Panc1 (cell line): ENCODE results near the gene ADTRP. TPM values are rescaled to one million over a fixed set of nuclear protein-coding genes. Genes with fewer than 3 reads are reported as not detected.

Experiments used
- ATAC-seq: fragments of 200-7000 bp; cut with Tn5 transposase; 2 replicates; pipeline ENCODE4 v1.9.1; 2020; ENCODE audit warnings: mild to moderate bottlenecking, moderate library complexity
- BruUV-seq: library from RNA; stranded (reverse); fragments of 400-500 nt; replicated peaks from 2 replicates; lab custom pipeline; 2021; lab: Mats Ljungman, UMichigan
- CTCF ChIA-PET: fragments of 300-600 bp; sonication (Branson Sonifier 250); formaldehyde crosslinking; loops from one replicate; lab custom pipeline; 2022; ENCODE audit warnings: antibody characterized with exemption; lab: Charles Lee
- POLR2A ChIA-PET: fragments of 300-600 bp; sonication (Branson Sonifier 250); formaldehyde crosslinking; loops from one replicate; lab custom pipeline; 2022; ENCODE audit warnings: antibody characterized with exemption; lab: Charles Lee
- DNase-seq: peaks from one replicate; pipeline ENCODE4 v3.0.0-alpha.2; 2010; ENCODE audit warnings: low read depth, low spot score
- H3K27ac ChIP-seq: 2 replicates; pipeline ENCODE4 v1.5.1; 2011; ENCODE audit warnings: mild to moderate bottlenecking, low read length, inconsistent platforms
- H3K27me3 ChIP-seq: fragments of 200-500 bp; sonication (Bioruptor generic); 2 replicates; pipeline ENCODE4 v1.6.0; 2014; ENCODE audit warnings: low read length, inconsistent platforms; ENCODE audit not compliant: control insufficient read depth, insufficient read depth
- H3K36me3 ChIP-seq: fragments of 200-500 bp; sonication (Bioruptor generic); 2 replicates; pipeline ENCODE4 v1.5.1; 2014; ENCODE audit warnings: inconsistent platforms, mild to moderate bottlenecking, low read length, moderate library complexity; ENCODE audit not compliant: control insufficient read depth, insufficient read depth
- H3K4me1 ChIP-seq: 2 replicates; pipeline ENCODE4 v1.5.1; 2011; ENCODE audit warnings: inconsistent platforms, mild to moderate bottlenecking, low read length, moderate library complexity; ENCODE audit not compliant: control insufficient read depth, insufficient read depth
- H3K4me3 ChIP-seq, 2 experiments: 2 replicates each; pipeline ENCODE4 v1.5.1; 2011 to 2012; ENCODE audit warnings: low read depth in 2 of 2, low read length in 2 of 2, mild to moderate bottlenecking in 2 of 2, inconsistent platforms in 1 of 2, moderate library complexity in 1 of 2
- H3K9me3 ChIP-seq: fragments of 200-500 bp; sonication (Bioruptor generic); 2 replicates; pipeline ENCODE4 v1.5.1; 2014; ENCODE audit warnings: low read depth, mild to moderate bottlenecking, inconsistent platforms, low read length, moderate library complexity; ENCODE audit not compliant: control insufficient read depth, insufficient read depth
- CTCF ChIP-seq: fragments of 450-650 bp; IDR thresholded peaks from 2 replicates; pipeline ENCODE4 v1.5.1; 2017; ENCODE audit warnings: mild to moderate bottlenecking
- POLR2AphosphoS5 ChIP-seq: IDR thresholded peaks from 2 replicates; pipeline ENCODE4 v1.6.1; 2012; ENCODE audit warnings: mild to moderate bottlenecking, low read depth, low read length, moderate library complexity
- SIN3A ChIP-seq: IDR thresholded peaks from 2 replicates; pipeline ENCODE4 v1.6.1; 2012; ENCODE audit warnings: low read depth, mild to moderate bottlenecking, low read length, moderate library complexity, borderline replicate concordance; ENCODE audit not compliant: insufficient read depth
- TCF7L2 ChIP-seq: IDR thresholded peaks from 2 replicates; pipeline ENCODE4 v1.6.1; 2011; ENCODE audit warnings: mild to moderate bottlenecking, low read depth, low read length, inconsistent platforms
- in situ Hi-C: cut with HindIII; loops from 2 replicates; pipeline ENCODE4 v1.10.0; 2016; ENCODE audit warnings: low sequenced_read_pairs, low pct_unique_long_range_greater_than_20kb
- intact Hi-C: fragments of 100-400 bp; cut with micrococcal nuclease; formaldehyde crosslinking; loops from one replicate; pipeline ENCODE4 v1.10.0; 2022; ENCODE audit not compliant: unreplicated experiment
- total RNA-seq: library from RNA; stranded (reverse); gene quantifications from one replicate; pipeline ENCODE4 v1.2.1, GENCODE V29; 2021; ENCODE audit not compliant: unreplicated experiment
- TF ChIP-seq, protein P1 (sequence below), 2 experiments: IDR thresholded peaks; 2 replicates each; pipeline ENCODE4 v1.6.1; 2011 to 2012; ENCODE audit warnings: low read depth in 2 of 2, control low read depth in 1 of 2, low read length in 1 of 2, mild to moderate bottlenecking in 1 of 2, moderate library complexity in 1 of 2; ENCODE audit not compliant: insufficient read depth in 1 of 2

The ADTRP gene
- total RNA-seq, 1 experiment from 2014 or later, result not detected

- ChIA-PET CTCF (no interaction called here), POLR2A (no interaction called here)
- H3K27ac ChIP-seq, result no peak overlapping the region
- TF ChIP-seq CTCF, result no peak
- TF ChIP-seq POLR2AphosphoS5, result no peak
- no peak for TF ChIP-seq SIN3A
- TF ChIP-seq TCF7L2, result no peak
- TF ChIP-seq, protein P1, sequence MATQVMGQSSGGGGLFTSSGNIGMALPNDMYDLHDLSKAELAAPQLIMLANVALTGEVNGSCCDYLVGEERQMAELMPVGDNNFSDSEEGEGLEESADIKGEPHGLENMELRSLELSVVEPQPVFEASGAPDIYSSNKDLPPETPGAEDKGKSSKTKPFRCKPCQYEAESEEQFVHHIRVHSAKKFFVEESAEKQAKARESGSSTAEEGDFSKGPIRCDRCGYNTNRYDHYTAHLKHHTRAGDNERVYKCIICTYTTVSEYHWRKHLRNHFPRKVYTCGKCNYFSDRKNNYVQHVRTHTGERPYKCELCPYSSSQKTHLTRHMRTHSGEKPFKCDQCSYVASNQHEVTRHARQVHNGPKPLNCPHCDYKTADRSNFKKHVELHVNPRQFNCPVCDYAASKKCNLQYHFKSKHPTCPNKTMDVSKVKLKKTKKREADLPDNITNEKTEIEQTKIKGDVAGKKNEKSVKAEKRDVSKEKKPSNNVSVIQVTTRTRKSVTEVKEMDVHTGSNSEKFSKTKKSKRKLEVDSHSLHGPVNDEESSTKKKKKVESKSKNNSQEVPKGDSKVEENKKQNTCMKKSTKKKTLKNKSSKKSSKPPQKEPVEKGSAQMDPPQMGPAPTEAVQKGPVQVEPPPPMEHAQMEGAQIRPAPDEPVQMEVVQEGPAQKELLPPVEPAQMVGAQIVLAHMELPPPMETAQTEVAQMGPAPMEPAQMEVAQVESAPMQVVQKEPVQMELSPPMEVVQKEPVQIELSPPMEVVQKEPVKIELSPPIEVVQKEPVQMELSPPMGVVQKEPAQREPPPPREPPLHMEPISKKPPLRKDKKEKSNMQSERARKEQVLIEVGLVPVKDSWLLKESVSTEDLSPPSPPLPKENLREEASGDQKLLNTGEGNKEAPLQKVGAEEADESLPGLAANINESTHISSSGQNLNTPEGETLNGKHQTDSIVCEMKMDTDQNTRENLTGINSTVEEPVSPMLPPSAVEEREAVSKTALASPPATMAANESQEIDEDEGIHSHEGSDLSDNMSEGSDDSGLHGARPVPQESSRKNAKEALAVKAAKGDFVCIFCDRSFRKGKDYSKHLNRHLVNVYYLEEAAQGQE (IDR thresholded peaks at IDR 0.05; ENCODE audit: insufficient read depth in 1 of 2, low read depth in 2 of 2, low read length in 1 of 2), result no peak
- BruUV-seq, result no TSS peak
- intact Hi-C loops (no loop called here), in situ Hi-C loops (no loop called here)
- no peaks in the 10 kb centered on the region for H3K4me1 ChIP-seq
- H3K9me3 ChIP-seq, result no peaks in the 10 kb centered on the region
- no peak for DNase-seq
- no peaks in the 10 kb centered on the region for H3K36me3 ChIP-seq
- H3K27me3 ChIP-seq, result no peaks in the 10 kb centered on the region
- no peak for ATAC-seq
- no peak overlapping the region for H3K4me3 ChIP-seq
Measured at GRCh38 chr6:11798538-11798937, 19.9 kb upstream of the ADTRP start.

- ChIA-PET CTCF (no interaction called here), POLR2A (no interaction called here)
- Histone ChIP-seq H3K4me3 (no peak overlapping the region), H3K27ac (no peak overlapping the region), H3K9me3 (no peaks in the 10 kb centered on the region), H3K4me1 (no peaks in the 10 kb centered on the region), H3K36me3 (no peaks in the 10 kb centered on the region), H3K27me3 (no peaks in the 10 kb centered on the region)
- no TSS peak for BruUV-seq
- ATAC-seq (no peak), DNase-seq (no peak)
- TF ChIP-seq POLR2AphosphoS5 (no peak), CTCF (no peak), TCF7L2 (no peak)
- intact Hi-C loops, result no loop called here
- in situ Hi-C loops, result no loop called here
Measured at GRCh38 chr6:11798096-11798495, 19.5 kb upstream of the ADTRP start.
